IMR-90 (cell line): ENCODE results near the gene RFT1.

Source experiments
- CEBPB ChIP-seq: IDR thresholded peaks from 2 replicates; pipeline ENCODE4 v1.6.1; 2012; ENCODE audit warnings: low read depth, low read length, improper control_type of control experiment
- CTCF ChIP-seq: conservative IDR thresholded peaks from 2 replicates; pipeline ENCODE4 v1.5.1; 2012; ENCODE audit warnings: mild to moderate bottlenecking, low read depth, low read length, improper control_type of control experiment
- POLR2A ChIP-seq: IDR thresholded peaks from 2 replicates; pipeline ENCODE4 v1.6.1; 2012; ENCODE audit warnings: mild to moderate bottlenecking, low read depth, low read length
- RAD21 ChIP-seq: IDR thresholded peaks from 2 replicates; pipeline ENCODE4 v1.6.1; 2012; ENCODE audit warnings: low read length, improper control_type of control experiment
- RCOR1 ChIP-seq: IDR thresholded peaks from 2 replicates; pipeline ENCODE4 v1.6.1; 2012; ENCODE audit warnings: mild to moderate bottlenecking, low read length, improper control_type of control experiment; ENCODE audit not compliant: insufficient replicate concordance
- SMC3 ChIP-seq: fragments of 150-350 bp; IDR thresholded peaks from 2 replicates; pipeline ENCODE4 v1.6.1; 2016; ENCODE audit warnings: low read depth, mild to moderate bottlenecking, antibody characterized with exemption, low read length, moderate library complexity
- TF ChIP-seq, protein P1 (sequence below): fragments of 150-350 bp; IDR thresholded peaks from 2 replicates; pipeline ENCODE4 v1.6.1; 2016; ENCODE audit warnings: low read depth, mild to moderate bottlenecking, low read length, moderate library complexity, borderline replicate concordance

GRCh38 chr3:53103397-53104296 lies 26.6 kb downstream of the RFT1 start:
- TF ChIP-seq, protein P1, sequence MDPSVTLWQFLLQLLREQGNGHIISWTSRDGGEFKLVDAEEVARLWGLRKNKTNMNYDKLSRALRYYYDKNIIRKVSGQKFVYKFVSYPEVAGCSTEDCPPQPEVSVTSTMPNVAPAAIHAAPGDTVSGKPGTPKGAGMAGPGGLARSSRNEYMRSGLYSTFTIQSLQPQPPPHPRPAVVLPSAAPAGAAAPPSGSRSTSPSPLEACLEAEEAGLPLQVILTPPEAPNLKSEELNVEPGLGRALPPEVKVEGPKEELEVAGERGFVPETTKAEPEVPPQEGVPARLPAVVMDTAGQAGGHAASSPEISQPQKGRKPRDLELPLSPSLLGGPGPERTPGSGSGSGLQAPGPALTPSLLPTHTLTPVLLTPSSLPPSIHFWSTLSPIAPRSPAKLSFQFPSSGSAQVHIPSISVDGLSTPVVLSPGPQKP = no peak
- TF ChIP-seq CTCF (no peak), POLR2A (no peak), RAD21 (no peak), SMC3 (no peak), RCOR1 (no peak), CEBPB (no peak)
